Peyer's patch (tissue), 4 donors: Measurements from ENCODE around the gene WDR43.

Source experiments
- POLR2A ChIP-seq, 2 donors: fragments of 450-650 bp; IDR thresholded peaks; one replicate each; pipeline ENCODE4 v1.5.1; 2017; ENCODE audit warnings: antibody characterized with exemption in 2 of 2, mild to moderate bottlenecking in 2 of 2, moderate library complexity in 2 of 2
- TF ChIP-seq, protein P1 (sequence below), 6 experiments: fragments of 450-650 bp in 4 of 6; fragments of 200-600 bp in 2 of 6; sonication (generic) in 1 of 6; IDR thresholded peaks; one replicate each; pipeline ENCODE4 v1.5.1; 2017 to 2019; ENCODE audit warnings: antibody characterized with exemption in 6 of 6, mild to moderate bottlenecking in 3 of 6, moderate library complexity in 1 of 6

DNA sequence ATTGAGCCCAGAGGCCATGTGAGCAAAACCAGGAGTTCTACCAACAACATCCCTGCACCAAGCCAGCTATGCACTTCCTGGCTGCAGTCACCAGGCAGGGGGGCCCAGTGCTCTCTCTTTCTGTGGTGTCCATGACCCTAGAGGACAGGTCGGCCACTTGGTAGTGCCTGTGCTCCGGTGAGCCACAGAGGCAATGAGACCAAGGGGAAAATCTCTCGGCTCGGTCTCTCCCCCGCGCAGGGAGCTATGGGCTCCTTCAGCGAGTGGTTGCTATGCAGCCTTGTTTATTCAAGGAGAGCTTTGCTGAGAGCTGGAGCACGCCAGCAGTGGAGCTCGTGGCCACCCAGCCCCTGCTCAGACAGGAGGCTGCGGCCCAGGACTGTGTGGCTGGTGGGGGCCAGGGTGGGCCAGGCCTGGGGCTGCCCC lies 86.6 kb downstream of the WDR43 start, which contains the start of gene TOGARAM2:
- no peak for TF ChIP-seq POLR2A (IDR thresholded peaks at IDR 0.05)
- TF ChIP-seq, protein P1, sequence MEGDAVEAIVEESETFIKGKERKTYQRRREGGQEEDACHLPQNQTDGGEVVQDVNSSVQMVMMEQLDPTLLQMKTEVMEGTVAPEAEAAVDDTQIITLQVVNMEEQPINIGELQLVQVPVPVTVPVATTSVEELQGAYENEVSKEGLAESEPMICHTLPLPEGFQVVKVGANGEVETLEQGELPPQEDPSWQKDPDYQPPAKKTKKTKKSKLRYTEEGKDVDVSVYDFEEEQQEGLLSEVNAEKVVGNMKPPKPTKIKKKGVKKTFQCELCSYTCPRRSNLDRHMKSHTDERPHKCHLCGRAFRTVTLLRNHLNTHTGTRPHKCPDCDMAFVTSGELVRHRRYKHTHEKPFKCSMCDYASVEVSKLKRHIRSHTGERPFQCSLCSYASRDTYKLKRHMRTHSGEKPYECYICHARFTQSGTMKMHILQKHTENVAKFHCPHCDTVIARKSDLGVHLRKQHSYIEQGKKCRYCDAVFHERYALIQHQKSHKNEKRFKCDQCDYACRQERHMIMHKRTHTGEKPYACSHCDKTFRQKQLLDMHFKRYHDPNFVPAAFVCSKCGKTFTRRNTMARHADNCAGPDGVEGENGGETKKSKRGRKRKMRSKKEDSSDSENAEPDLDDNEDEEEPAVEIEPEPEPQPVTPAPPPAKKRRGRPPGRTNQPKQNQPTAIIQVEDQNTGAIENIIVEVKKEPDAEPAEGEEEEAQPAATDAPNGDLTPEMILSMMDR (IDR thresholded peaks at IDR 0.05) = no peak
